Measurements from ENCODE around the gene PHYH.

DNA sequence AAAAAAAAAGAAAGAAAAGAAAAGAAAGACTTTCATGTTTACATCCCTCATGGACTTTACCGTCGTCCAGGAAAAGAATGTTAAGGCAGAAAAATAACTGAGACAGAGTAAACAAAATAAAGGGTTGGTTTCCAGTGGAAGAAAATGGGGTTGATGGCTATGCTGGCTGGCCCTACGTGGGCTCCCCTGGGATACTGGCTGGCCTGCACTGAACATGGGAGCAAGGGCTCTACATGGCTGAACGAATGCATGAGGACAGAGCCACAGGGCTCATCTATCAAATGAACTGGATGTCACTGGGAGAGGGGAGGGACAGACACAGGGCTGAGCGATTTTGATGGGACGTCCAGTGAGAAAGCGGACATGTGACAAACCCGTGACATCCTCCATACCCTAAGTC, 63.2 kb downstream of the PHYH start:
- TF ChIP-seq, protein P1, sequence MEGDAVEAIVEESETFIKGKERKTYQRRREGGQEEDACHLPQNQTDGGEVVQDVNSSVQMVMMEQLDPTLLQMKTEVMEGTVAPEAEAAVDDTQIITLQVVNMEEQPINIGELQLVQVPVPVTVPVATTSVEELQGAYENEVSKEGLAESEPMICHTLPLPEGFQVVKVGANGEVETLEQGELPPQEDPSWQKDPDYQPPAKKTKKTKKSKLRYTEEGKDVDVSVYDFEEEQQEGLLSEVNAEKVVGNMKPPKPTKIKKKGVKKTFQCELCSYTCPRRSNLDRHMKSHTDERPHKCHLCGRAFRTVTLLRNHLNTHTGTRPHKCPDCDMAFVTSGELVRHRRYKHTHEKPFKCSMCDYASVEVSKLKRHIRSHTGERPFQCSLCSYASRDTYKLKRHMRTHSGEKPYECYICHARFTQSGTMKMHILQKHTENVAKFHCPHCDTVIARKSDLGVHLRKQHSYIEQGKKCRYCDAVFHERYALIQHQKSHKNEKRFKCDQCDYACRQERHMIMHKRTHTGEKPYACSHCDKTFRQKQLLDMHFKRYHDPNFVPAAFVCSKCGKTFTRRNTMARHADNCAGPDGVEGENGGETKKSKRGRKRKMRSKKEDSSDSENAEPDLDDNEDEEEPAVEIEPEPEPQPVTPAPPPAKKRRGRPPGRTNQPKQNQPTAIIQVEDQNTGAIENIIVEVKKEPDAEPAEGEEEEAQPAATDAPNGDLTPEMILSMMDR (IDR thresholded peaks at IDR 0.05; ENCODE audit: poor library complexity), result no peak
- no peak for TF ChIP-seq EZH2 (IDR thresholded peaks at IDR 0.05; ENCODE audit: borderline replicate concordance)

All from hepatocyte (in vitro differentiated cells).